ENCODE data around the gene OGA.

DNA sequence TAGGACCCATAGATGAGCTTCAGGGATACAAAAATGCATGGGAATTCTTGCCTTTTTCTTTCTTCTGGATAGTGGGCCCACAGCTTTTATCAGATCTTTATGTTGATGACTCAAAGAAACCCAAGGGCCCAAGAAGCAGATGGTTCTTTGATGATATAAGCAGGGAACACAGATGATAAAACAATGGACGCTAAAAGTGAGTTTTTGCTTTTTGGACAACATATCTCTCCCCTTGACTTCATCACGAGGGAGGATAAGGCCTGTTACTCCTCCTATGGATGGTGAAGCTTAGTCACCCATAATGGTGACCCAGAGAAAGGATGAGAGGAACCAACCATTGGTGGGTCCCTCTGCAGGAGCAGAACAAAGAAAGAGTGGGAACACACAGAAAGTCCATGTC, 6.5 kb upstream of the OGA start:
- TF ChIP-seq, protein P1, sequence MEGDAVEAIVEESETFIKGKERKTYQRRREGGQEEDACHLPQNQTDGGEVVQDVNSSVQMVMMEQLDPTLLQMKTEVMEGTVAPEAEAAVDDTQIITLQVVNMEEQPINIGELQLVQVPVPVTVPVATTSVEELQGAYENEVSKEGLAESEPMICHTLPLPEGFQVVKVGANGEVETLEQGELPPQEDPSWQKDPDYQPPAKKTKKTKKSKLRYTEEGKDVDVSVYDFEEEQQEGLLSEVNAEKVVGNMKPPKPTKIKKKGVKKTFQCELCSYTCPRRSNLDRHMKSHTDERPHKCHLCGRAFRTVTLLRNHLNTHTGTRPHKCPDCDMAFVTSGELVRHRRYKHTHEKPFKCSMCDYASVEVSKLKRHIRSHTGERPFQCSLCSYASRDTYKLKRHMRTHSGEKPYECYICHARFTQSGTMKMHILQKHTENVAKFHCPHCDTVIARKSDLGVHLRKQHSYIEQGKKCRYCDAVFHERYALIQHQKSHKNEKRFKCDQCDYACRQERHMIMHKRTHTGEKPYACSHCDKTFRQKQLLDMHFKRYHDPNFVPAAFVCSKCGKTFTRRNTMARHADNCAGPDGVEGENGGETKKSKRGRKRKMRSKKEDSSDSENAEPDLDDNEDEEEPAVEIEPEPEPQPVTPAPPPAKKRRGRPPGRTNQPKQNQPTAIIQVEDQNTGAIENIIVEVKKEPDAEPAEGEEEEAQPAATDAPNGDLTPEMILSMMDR (IDR thresholded peaks at IDR 0.05) = no peak
- TF ChIP-seq POLR2AphosphoS5 (IDR thresholded peaks at IDR 0.05) (no peak), EP300 (IDR thresholded peaks at IDR 0.05) (no peak), POLR2A (IDR thresholded peaks at IDR 0.05) (no peak)
